HG03108 (cell line): ENCODE measurements around the gene IL17RE.

Experiments used
- ATAC-seq: cut with Tn5 transposase; IDR thresholded peaks from one replicate; pipeline ENCODE4 v1.9.1; 2021; ENCODE audit warnings: moderate library complexity; ENCODE audit not compliant: unreplicated experiment

Gene IL17RE

GRCh38 chr3:9901967-9902366 lies 681 bp upstream of the IL17RE start:
- ATAC-seq, result no peak

GRCh38 chr3:9903238-9903624 lies 583 bp downstream of the IL17RE start:
- no peak for ATAC-seq

GRCh38 chr3:9903904-9904303 lies 1.3 kb downstream of the IL17RE start:
- ATAC-seq, result no peak

GRCh38 chr3:9906480-9906879 lies 3.8 kb downstream of the IL17RE start:
- ATAC-seq, result no peak

DNA sequence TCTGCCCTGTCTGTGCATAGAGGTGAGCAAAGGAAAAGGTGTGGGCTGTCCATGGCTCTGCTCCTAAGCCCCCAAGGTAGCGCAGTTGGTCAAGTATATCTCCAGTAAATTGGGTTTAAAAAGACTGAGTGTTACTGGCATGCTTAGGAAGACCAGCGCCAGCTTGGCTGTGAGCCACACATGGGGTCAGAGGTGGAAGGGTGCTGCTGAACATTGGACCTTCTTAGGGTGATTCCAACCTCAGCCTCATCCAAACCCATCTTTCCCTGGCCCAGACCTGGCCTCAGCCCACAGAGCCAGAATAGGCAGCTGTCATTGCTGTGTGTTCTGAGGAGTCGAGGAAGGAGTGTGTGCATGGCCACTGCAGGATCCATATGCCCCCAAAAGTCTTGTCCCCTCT lies 5.6 kb downstream of the IL17RE start:
- no peak for ATAC-seq

GRCh38 chr3:9909221-9910013 lies 6.8 kb downstream of the IL17RE start:
- ATAC-seq, result no peak

GRCh38 chr3:9911863-9912262 lies 9.2 kb downstream of the IL17RE start:
- no peak for ATAC-seq

DNA sequence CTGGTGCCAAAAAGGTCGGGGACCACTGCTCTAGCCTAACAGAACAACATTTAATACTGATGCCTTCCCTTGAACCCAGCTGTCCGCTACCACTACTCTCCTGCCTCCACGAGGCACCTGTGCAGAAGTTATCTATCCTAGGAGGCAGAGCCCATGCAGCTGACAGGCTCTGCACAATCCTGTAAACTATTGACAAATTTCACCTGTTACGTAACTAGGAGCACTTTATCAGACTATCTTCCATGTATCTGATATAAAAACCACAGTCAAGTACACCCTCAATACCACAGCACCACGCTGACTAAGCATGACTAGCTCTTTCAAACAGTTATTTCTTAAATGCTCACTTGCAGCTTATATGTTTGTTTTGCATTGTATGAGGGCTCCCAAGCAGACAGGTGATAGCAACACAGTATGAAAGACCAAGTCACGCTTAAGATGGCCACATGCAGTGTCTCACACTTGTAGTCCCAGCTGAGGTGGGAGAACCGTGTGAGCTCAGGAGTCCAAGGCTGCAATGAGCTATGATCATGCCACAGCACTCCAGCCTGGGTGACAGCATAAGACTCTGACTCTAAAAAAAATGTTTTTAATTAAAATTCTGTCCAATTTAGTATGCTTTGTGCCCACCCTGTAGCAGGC lies 9.8 kb downstream of the IL17RE start:
- ATAC-seq, result no peak

- ATAC-seq, result no peak
Measured at GRCh38 chr3:9913601-9914000, 11.0 kb downstream of the IL17RE start.

GRCh38 chr3:9914011-9914410 lies 11.4 kb downstream of the IL17RE start:
- ATAC-seq, result no peak

DNA sequence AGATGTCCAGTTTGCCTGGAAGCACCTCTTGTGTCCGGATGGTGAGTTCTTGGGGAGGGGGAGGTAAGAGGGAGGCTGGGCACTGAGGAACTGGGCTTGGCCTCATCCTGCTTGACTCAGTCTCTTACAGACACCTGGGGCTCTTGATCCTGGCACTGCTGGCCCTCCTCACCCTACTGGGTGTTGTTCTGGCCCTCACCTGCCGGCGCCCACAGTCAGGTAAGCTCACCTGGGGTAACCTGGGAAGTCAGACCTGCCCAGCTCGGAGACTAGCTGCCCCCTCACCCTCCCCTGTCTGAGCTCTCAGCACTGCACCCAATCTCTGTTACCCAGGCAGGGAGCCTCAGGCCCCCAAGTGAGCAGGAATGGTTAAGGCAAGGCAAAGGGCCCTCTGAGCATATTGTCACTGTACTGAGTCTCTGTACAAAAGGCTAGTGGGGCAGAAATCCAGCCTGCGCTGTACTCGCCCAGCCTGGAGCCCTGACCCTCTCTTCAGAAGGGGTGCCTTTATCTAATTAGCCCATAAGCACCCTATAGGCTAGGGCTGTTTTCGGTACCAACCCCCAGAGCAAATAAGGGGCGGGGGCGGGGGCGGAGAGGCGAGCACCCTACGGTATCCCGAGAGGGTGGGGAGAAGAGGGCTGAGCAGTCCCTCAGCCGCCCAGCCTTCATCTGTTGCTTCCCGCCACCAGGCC lies 12.1 kb downstream of the IL17RE start:
- no peak for ATAC-seq

DNA sequence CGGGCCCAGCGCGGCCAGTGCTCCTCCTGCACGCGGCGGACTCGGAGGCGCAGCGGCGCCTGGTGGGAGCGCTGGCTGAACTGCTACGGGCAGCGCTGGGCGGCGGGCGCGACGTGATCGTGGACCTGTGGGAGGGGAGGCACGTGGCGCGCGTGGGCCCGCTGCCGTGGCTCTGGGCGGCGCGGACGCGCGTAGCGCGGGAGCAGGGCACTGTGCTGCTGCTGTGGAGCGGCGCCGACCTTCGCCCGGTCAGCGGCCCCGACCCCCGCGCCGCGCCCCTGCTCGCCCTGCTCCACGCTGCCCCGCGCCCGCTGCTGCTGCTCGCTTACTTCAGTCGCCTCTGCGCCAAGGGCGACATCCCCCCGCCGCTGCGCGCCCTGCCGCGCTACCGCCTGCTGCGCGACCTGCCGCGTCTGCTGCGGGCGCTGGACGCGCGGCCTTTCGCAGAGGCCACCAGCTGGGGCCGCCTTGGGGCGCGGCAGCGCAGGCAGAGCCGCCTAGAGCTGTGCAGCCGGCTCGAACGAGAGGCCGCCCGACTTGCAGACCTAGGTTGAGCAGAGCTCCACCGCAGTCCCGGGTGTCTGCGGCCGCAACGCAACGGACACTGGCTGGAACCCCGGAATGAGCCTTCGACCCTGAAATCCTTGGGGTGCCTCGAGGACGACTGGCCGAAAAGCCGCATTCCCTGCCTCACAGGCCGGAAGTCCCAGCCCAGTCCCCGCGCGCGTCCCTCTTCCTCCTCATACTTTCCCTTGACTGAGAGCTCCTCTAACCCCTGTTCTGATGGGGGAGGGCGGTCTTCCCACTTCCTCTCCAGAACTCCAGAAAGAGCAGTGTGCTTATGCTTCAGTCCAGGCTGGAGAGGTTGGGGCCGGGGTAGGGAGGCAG lies 12.8 kb downstream of the IL17RE start:
- peak; percentile 46 for ATAC-seq

DNA sequence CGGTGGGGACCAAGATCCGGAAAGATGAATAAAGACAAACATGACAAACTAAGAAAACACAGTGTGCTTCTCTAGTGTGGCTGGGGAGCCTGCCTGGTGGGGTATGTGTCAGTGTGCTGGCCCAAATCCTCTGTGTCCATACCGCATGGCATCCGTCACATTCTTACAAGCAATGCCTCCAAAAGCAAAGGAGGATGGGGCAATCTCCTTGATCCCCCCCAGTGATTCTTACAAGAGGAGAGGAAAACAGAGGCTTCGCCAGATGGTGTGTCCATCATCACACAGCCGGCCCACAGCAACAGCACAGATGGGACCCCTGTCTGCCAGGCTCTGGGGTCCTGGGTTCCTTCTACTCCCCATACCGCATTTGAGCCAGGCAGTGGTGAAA lies 13.7 kb downstream of the IL17RE start:
- no peak for ATAC-seq

DNA sequence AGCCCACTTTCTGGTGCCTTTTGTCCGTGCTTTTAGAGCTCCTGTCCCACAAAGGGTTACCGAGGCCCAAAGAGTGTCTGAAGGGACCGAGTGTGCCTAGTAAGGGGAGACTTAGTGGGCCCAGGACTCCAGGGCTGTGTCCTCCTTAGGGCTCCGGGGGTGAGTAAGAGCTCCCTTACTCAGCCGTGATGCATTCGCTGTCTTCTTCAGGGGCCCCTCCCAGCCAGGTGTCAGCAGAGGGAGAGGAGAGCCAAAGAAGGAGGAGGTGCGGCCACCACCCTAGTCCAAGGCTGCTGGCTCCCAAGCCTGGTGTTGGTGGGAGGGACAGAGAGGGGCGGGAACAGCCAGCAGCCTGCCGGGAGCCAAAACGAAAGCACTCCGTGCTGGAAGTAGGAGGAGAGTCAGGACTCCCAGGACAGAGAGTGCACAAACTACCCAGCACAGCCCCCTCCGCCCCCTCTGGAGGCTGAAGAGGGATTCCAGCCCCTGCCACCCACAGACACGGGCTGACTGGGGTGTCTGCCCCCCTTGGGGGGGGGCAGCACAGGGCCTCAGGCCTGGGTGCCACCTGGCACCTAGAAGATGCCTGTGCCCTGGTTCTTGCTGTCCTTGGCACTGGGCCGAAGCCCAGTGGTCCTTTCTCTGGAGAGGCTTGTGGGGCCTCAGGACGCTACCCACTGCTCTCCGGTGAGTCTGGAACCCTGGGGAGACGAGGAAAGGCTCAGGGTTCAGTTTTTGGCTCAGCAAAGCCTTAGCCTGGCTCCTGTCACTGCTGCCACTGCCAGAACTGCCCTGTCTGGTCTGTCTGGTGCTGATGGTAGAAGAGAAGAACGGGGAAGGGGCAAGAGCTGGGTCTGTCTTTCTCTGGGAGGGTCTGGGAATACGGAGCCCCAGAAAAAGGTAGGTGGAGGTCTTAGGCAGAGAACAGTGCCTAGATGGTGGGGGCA lies 14.4 kb downstream of the IL17RE start, which contains the start of gene IL17RC:
Gene IL17RC (plus strand): TSS at position 365 of the 947 bp plus-strand sequence. CDS start 218 bp downstream, at position 583.
- no peak for ATAC-seq

GRCh38 chr3:9917820-9918219 lies 15.2 kb downstream of the IL17RE start:
- no peak for ATAC-seq

DNA sequence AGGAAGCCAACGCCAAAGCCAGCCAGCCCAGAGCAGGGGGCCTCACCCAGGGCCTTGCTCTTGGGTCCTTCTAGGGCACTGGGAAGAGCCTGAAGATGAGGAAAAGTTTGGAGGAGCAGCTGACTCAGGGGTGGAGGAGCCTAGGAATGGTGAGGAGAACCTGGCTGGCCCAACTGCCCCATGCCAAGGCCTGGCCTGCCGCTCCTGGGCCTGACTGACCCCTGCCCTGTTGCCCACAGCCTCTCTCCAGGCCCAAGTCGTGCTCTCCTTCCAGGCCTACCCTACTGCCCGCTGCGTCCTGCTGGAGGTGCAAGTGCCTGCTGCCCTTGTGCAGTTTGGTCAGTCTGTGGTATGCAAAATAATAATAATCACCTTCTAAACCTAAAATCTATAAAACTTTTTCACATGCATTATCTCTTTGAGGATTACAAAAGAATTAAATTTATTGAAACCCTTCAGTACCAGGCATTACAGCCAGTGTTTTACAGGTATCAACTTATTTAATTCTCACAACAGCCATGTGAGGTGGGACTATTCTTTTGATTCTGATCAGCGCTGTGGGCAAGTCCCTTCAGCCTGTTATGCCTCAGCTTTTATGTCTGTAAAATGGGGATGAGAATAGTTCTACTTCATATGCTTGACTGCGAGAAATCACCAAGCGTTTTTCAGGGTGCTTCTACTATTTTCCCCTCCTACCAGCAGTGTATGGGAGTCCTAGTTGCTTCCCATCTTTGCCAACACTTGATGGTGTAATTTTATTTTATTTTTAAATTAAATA lies 15.8 kb downstream of the IL17RE start:
- no peak for ATAC-seq

GRCh38 chr3:9928158-9928557 lies 25.5 kb downstream of the IL17RE start:
- ATAC-seq, result no peak

GRCh38 chr3:9930804-9931418 lies 28.3 kb downstream of the IL17RE start:
- no peak for ATAC-seq

- no peak for ATAC-seq
Measured at GRCh38 chr3:9932535-9932842, 29.8 kb downstream of the IL17RE start.
